Measurements from ENCODE around the gene SLC24A4.

- TF ChIP-seq CTCF (tag by site-specific recombination; IDR thresholded peaks at IDR 0.05) (no peak), ZNF629 (tag by site-specific recombination; IDR thresholded peaks at IDR 0.05) (no peak), ZNF16 (tag by site-specific recombination; IDR thresholded peaks at IDR 0.05; ENCODE audit: low read depth) (no peak), ZNF398 (tag by site-specific recombination; IDR thresholded peaks at IDR 0.05) (no peak), ZNF48 (tag by site-specific recombination; IDR thresholded peaks at IDR 0.05) (no peak)
Measured at GRCh38 chr14:92387578-92387977, 64.6 kb downstream of the SLC24A4 start.

Measured in HEK293 (cell line).